ENCODE results near the gene DXO. TPM values are rescaled to one million over a fixed set of nuclear protein-coding genes. Genes with fewer than 3 reads are reported as not detected.

DXO gene
- total and polyA plus RNA-seq, 2 of the 13 experiments (the other 11 are each of a cell fraction or from before 2014, with no cell fraction given), result 18.6 to 26.2 TPM

DNA sequence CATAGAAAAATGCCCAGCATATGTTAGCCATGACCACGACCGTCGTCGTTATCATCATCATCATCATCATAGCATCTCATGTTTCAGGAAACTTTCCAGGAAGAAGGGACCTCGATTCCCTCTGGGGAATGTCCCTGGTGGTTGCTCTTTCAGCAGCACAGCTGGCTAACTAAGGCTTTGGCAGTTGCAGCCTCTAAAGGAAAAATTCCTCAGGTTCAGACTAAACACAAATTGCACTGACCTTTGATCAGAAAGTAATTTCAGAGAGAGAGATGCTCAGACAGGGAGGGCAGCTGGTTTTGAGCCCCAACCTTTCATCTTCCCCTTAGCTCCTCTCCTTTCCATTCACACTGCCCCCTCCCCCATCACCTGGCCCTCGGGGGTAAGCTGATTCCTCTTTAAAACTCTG lies 31.7 kb downstream of the DXO start (continued):
- TF ChIP-seq, protein P1, sequence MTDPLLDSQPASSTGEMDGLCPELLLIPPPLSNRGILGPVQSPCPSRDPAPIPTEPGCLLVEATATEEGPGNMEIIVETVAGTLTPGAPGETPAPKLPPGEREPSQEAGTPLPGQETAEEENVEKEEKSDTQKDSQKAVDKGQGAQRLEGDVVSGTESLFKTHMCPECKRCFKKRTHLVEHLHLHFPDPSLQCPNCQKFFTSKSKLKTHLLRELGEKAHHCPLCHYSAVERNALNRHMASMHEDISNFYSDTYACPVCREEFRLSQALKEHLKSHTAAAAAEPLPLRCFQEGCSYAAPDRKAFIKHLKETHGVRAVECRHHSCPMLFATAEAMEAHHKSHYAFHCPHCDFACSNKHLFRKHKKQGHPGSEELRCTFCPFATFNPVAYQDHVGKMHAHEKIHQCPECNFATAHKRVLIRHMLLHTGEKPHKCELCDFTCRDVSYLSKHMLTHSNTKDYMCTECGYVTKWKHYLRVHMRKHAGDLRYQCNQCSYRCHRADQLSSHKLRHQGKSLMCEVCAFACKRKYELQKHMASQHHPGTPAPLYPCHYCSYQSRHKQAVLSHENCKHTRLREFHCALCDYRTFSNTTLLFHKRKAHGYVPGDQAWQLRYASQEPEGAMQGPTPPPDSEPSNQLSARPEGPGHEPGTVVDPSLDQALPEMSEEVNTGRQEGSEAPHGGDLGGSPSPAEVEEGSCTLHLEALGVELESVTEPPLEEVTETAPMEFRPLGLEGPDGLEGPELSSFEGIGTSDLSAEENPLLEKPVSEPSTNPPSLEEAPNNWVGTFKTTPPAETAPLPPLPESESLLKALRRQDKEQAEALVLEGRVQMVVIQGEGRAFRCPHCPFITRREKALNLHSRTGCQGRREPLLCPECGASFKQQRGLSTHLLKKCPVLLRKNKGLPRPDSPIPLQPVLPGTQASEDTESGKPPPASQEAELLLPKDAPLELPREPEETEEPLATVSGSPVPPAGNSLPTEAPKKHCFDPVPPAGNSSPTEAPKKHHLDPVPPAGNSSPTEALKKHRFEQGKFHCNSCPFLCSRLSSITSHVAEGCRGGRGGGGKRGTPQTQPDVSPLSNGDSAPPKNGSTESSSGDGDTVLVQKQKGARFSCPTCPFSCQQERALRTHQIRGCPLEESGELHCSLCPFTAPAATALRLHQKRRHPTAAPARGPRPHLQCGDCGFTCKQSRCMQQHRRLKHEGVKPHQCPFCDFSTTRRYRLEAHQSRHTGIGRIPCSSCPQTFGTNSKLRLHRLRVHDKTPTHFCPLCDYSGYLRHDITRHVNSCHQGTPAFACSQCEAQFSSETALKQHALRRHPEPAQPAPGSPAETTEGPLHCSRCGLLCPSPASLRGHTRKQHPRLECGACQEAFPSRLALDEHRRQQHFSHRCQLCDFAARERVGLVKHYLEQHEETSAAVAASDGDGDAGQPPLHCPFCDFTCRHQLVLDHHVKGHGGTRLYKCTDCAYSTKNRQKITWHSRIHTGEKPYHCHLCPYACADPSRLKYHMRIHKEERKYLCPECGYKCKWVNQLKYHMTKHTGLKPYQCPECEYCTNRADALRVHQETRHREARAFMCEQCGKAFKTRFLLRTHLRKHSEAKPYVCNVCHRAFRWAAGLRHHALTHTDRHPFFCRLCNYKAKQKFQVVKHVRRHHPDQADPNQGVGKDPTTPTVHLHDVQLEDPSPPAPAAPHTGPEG (CRISPR knock-in tag; IDR thresholded peaks at IDR 0.05), result no peak
- TF ChIP-seq ZFP90 (CRISPR knock-in tag; IDR thresholded peaks at IDR 0.05; ENCODE audit: borderline replicate concordance) (no peak), RCOR2 (CRISPR knock-in tag; IDR thresholded peaks at IDR 0.05) (peak; percentile 60; the same call in 1 of the 2 replicates), EP300 (IDR thresholded peaks at IDR 0.05; ENCODE audit: low read depth in 2 of 2, low read length in 2 of 2) (no peak), EP300 (CRISPR knock-in tag; IDR thresholded peaks at IDR 0.05; ENCODE audit: borderline replicate concordance) (0 out of 2 replicates have a peak, but pooled peaks have one; percentile 25), ZNF530 (CRISPR knock-in tag; IDR thresholded peaks at IDR 0.05; ENCODE audit: low read depth) (no peak), CREM (IDR thresholded peaks at IDR 0.05) (0 out of 2 replicates have a peak, but pooled peaks have one; percentile 19), CREM (CRISPR knock-in tag; IDR thresholded peaks at IDR 0.05) (no peak), ZNF230 (CRISPR knock-in tag; IDR thresholded peaks at IDR 0.05) (0 out of 2 replicates have a peak, but pooled peaks have one; percentile 42), GABPB1 (CRISPR knock-in tag; IDR thresholded peaks at IDR 0.05) (no peak), ZNF12 (CRISPR knock-in tag; IDR thresholded peaks at IDR 0.05) (peak; percentile 46)
- TF ChIP-seq, protein P2, sequence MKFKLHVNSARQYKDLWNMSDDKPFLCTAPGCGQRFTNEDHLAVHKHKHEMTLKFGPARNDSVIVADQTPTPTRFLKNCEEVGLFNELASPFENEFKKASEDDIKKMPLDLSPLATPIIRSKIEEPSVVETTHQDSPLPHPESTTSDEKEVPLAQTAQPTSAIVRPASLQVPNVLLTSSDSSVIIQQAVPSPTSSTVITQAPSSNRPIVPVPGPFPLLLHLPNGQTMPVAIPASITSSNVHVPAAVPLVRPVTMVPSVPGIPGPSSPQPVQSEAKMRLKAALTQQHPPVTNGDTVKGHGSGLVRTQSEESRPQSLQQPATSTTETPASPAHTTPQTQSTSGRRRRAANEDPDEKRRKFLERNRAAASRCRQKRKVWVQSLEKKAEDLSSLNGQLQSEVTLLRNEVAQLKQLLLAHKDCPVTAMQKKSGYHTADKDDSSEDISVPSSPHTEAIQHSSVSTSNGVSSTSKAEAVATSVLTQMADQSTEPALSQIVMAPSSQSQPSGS (CRISPR knock-in tag; IDR thresholded peaks at IDR 0.05), result no peak
- TF ChIP-seq, protein P3, sequence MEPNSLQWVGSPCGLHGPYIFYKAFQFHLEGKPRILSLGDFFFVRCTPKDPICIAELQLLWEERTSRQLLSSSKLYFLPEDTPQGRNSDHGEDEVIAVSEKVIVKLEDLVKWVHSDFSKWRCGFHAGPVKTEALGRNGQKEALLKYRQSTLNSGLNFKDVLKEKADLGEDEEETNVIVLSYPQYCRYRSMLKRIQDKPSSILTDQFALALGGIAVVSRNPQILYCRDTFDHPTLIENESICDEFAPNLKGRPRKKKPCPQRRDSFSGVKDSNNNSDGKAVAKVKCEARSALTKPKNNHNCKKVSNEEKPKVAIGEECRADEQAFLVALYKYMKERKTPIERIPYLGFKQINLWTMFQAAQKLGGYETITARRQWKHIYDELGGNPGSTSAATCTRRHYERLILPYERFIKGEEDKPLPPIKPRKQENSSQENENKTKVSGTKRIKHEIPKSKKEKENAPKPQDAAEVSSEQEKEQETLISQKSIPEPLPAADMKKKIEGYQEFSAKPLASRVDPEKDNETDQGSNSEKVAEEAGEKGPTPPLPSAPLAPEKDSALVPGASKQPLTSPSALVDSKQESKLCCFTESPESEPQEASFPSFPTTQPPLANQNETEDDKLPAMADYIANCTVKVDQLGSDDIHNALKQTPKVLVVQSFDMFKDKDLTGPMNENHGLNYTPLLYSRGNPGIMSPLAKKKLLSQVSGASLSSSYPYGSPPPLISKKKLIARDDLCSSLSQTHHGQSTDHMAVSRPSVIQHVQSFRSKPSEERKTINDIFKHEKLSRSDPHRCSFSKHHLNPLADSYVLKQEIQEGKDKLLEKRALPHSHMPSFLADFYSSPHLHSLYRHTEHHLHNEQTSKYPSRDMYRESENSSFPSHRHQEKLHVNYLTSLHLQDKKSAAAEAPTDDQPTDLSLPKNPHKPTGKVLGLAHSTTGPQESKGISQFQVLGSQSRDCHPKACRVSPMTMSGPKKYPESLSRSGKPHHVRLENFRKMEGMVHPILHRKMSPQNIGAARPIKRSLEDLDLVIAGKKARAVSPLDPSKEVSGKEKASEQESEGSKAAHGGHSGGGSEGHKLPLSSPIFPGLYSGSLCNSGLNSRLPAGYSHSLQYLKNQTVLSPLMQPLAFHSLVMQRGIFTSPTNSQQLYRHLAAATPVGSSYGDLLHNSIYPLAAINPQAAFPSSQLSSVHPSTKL (CRISPR knock-in tag; IDR thresholded peaks at IDR 0.05), result peak; percentile 49
- TF ChIP-seq, protein P4, sequence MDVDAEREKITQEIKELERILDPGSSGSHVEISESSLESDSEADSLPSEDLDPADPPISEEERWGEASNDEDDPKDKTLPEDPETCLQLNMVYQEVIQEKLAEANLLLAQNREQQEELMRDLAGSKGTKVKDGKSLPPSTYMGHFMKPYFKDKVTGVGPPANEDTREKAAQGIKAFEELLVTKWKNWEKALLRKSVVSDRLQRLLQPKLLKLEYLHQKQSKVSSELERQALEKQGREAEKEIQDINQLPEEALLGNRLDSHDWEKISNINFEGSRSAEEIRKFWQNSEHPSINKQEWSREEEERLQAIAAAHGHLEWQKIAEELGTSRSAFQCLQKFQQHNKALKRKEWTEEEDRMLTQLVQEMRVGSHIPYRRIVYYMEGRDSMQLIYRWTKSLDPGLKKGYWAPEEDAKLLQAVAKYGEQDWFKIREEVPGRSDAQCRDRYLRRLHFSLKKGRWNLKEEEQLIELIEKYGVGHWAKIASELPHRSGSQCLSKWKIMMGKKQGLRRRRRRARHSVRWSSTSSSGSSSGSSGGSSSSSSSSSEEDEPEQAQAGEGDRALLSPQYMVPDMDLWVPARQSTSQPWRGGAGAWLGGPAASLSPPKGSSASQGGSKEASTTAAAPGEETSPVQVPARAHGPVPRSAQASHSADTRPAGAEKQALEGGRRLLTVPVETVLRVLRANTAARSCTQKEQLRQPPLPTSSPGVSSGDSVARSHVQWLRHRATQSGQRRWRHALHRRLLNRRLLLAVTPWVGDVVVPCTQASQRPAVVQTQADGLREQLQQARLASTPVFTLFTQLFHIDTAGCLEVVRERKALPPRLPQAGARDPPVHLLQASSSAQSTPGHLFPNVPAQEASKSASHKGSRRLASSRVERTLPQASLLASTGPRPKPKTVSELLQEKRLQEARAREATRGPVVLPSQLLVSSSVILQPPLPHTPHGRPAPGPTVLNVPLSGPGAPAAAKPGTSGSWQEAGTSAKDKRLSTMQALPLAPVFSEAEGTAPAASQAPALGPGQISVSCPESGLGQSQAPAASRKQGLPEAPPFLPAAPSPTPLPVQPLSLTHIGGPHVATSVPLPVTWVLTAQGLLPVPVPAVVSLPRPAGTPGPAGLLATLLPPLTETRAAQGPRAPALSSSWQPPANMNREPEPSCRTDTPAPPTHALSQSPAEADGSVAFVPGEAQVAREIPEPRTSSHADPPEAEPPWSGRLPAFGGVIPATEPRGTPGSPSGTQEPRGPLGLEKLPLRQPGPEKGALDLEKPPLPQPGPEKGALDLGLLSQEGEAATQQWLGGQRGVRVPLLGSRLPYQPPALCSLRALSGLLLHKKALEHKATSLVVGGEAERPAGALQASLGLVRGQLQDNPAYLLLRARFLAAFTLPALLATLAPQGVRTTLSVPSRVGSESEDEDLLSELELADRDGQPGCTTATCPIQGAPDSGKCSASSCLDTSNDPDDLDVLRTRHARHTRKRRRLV (CRISPR knock-in tag; IDR thresholded peaks at IDR 0.05), result no peak

Measured in HepG2 (cell line).